ENCODE data around the gene SUSD5. TPM values are rescaled to one million over a fixed set of nuclear protein-coding genes. Genes with fewer than 3 reads are reported as not detected.

Gene SUSD5
- total and polyA plus RNA-seq, 10 donors, result 0.33 to 4.5 (median 0.97) TPM

- intact Hi-C loops (cut with DNase I; ENCODE audit: low total_unique reads), result no loop called here
- WGBS, 5 donors, result 82 to 96% (median 91%) methylated on average over 3 of the region's 3 CpGs
- peaks cover 0 to 29% (median 13%) of the 10 kb centered on the region in 6 donors for H3K4me1 ChIP-seq
Measured at GRCh38 chr3:33215739-33216138, 2.9 kb downstream of the SUSD5 start.

GRCh38 chr3:33212406-33212805 lies 6.2 kb downstream of the SUSD5 start:
- 77 to 92% (median 88%) methylated on average over 3 of the region's 3 CpGs for WGBS, 5 donors
- TF ChIP-seq POLR2A (IDR thresholded peaks at IDR 0.05) (no peak), POLR2AphosphoS5 (IDR thresholded peaks at IDR 0.05) (no peak)
- TF ChIP-seq, protein P1, sequence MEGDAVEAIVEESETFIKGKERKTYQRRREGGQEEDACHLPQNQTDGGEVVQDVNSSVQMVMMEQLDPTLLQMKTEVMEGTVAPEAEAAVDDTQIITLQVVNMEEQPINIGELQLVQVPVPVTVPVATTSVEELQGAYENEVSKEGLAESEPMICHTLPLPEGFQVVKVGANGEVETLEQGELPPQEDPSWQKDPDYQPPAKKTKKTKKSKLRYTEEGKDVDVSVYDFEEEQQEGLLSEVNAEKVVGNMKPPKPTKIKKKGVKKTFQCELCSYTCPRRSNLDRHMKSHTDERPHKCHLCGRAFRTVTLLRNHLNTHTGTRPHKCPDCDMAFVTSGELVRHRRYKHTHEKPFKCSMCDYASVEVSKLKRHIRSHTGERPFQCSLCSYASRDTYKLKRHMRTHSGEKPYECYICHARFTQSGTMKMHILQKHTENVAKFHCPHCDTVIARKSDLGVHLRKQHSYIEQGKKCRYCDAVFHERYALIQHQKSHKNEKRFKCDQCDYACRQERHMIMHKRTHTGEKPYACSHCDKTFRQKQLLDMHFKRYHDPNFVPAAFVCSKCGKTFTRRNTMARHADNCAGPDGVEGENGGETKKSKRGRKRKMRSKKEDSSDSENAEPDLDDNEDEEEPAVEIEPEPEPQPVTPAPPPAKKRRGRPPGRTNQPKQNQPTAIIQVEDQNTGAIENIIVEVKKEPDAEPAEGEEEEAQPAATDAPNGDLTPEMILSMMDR (IDR thresholded peaks at IDR 0.05 in 8 of 11, conservative IDR thresholded peaks at IDR 0.05 in 3 of 11), result no peak
- Histone ChIP-seq H3K4me1 (peaks cover 0 to 5% (median 0%) of the 10 kb centered on the region in 6 donors), H3K27me3 (replicated peaks in 1 of 7) (peaks cover 0 to 40% (median 0%) of the 10 kb centered on the region in 7 donors), H3K9me3 (peaks cover 0 to 18% (median 14%) of the 10 kb centered on the region in 8 donors), H3K27ac (no peak overlapping the region), H3K4me3 (no peak overlapping the region), H3K36me3 (no peaks in the 10 kb centered on the region)
- no peak for DNase-seq
- intact Hi-C loops (cut with DNase I; ENCODE audit: low total_unique reads), result no loop called here

More at GRCh38 chr3:33215739-33216138, 2.9 kb downstream of the SUSD5 start:
- Histone ChIP-seq H3K36me3 (no peaks in the 10 kb centered on the region), H3K9me3 (no peaks in the 10 kb centered on the region), H3K27me3 (replicated peaks in 1 of 7) (peaks cover 0 to 73% (median 19%) of the 10 kb centered on the region in 7 donors), H3K27ac (no peak overlapping the region), H3K4me3 (no peak overlapping the region)
- TF ChIP-seq, protein P1 (IDR thresholded peaks at IDR 0.05 in 8 of 11, conservative IDR thresholded peaks at IDR 0.05 in 3 of 11), result no peak
- TF ChIP-seq POLR2AphosphoS5 (IDR thresholded peaks at IDR 0.05), result no peak
- no peak for TF ChIP-seq POLR2A (IDR thresholded peaks at IDR 0.05)
- no peak for DNase-seq

GRCh38 chr3:33211444-33211843 lies 7.2 kb downstream of the SUSD5 start:
- Histone ChIP-seq H3K4me1 (no peaks in the 10 kb centered on the region), H3K27me3 (replicated peaks in 1 of 7) (peaks cover 0 to 30% (median 0%) of the 10 kb centered on the region in 7 donors), H3K9me3 (peaks cover 0 to 18% (median 14%) of the 10 kb centered on the region in 8 donors), H3K27ac (no peak overlapping the region), H3K36me3 (no peaks in the 10 kb centered on the region), H3K4me3 (no peak overlapping the region)
- intact Hi-C loops (cut with DNase I; ENCODE audit: low total_unique reads), result no loop called here
- DNase-seq, result no peak
- 50 to 82% (median 64%) methylated on average over 1 of the region's 1 CpG for WGBS, 5 donors
- TF ChIP-seq, protein P1 (IDR thresholded peaks at IDR 0.05 in 8 of 11, conservative IDR thresholded peaks at IDR 0.05 in 3 of 11), result no peak
- no peak for TF ChIP-seq POLR2AphosphoS5 (IDR thresholded peaks at IDR 0.05)
- TF ChIP-seq POLR2A (IDR thresholded peaks at IDR 0.05), result no peak

DNA sequence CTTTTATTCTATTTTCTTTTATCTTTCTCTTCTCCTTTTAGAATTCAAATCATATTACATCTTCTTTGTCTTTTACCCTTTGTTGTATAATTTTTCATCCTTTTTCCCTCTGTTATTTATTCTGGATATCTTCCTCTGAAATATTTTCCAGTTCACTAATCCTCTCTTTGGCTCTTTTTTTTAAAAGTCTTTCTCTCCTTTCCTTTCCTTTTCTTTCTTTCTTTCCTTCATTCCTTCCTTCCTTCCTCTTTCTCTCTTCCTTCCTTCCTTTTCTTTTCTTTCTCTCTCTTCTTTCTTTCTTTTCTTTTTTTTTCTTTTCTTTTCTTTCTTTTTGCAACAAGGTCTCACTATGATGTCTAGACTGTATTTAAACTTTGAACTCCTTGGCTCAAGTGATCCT lies 9.3 kb downstream of the SUSD5 start:
- H3K36me3 ChIP-seq, result no peaks in the 10 kb centered on the region
- H3K9me3 ChIP-seq, result peaks cover 0 to 18% (median 14%) of the 10 kb centered on the region in 8 donors
- TF ChIP-seq POLR2A (IDR thresholded peaks at IDR 0.05) (no peak), POLR2AphosphoS5 (IDR thresholded peaks at IDR 0.05) (no peak)
- TF ChIP-seq, protein P1 (IDR thresholded peaks at IDR 0.05 in 8 of 11, conservative IDR thresholded peaks at IDR 0.05 in 3 of 11), result no peak
- no peak for DNase-seq
- peaks cover 0 to 9% (median 0%) of the 10 kb centered on the region in 7 donors for H3K27me3 ChIP-seq (replicated peaks in 1 of 7)
- no peaks in the 10 kb centered on the region for H3K4me1 ChIP-seq
- no peak overlapping the region for H3K27ac ChIP-seq
- intact Hi-C loops (cut with DNase I; ENCODE audit: low total_unique reads), result no loop called here
- H3K4me3 ChIP-seq, result no peak overlapping the region
